Neural cell (in vitro differentiated cells): ENCODE measurements around the gene HIPK2.

Experiments used
- CTCF ChIP-seq: fragments of 450-650 bp; IDR thresholded peaks from 2 replicates; pipeline ENCODE4 v1.5.1; 2014; ENCODE audit warnings: antibody characterized with exemption, mild to moderate bottlenecking, moderate library complexity; ENCODE audit not compliant: poor library complexity, severe bottlenecking
- EP300 ChIP-seq: fragments of 450-650 bp; conservative IDR thresholded peaks from 2 replicates; pipeline ENCODE4 v1.6.1; 2014; ENCODE audit warnings: antibody characterized with exemption, mild to moderate bottlenecking, moderate library complexity; ENCODE audit not compliant: poor library complexity, severe bottlenecking
- EZH2 ChIP-seq: fragments of 200-600, 300-800 bp; shearing (Covaris generic), sonication (generic); IDR thresholded peaks from 2 replicates; pipeline ENCODE4 v1.6.1; 2014; ENCODE audit warnings: antibody characterized with exemption, low read length, borderline replicate concordance, mild to moderate bottlenecking; ENCODE audit not compliant: insufficient read depth, poor library complexity, severe bottlenecking
- MXI1 ChIP-seq: fragments of 450-650 bp; conservative IDR thresholded peaks from 2 replicates; pipeline ENCODE4 v1.6.1; 2014; ENCODE audit warnings: antibody characterized with exemption, mild to moderate bottlenecking; ENCODE audit not compliant: poor library complexity, severe bottlenecking
- RAD21 ChIP-seq: fragments of 450-650 bp; conservative IDR thresholded peaks from 2 replicates; pipeline ENCODE4 v1.6.1; 2014; ENCODE audit warnings: antibody characterized with exemption, mild to moderate bottlenecking, moderate library complexity
- REST ChIP-seq: IDR thresholded peaks from 2 replicates; pipeline ENCODE4 v1.6.1; 2012; ENCODE audit warnings: borderline replicate concordance
- SMC3 ChIP-seq: fragments of 450-650 bp; conservative IDR thresholded peaks from 2 replicates; pipeline ENCODE4 v1.6.1; 2014; ENCODE audit warnings: antibody characterized with exemption, mild to moderate bottlenecking, moderate library complexity; ENCODE audit not compliant: poor library complexity
- TAF1 ChIP-seq: IDR thresholded peaks from 2 replicates; pipeline ENCODE4 v1.6.1; 2012; ENCODE audit warnings: low read depth

- TF ChIP-seq CTCF, result no peak
- no peak for TF ChIP-seq EZH2
- no peak for TF ChIP-seq EP300
- TF ChIP-seq REST, result no peak
- no peak for TF ChIP-seq SMC3
- TF ChIP-seq MXI1, result no peak
- TF ChIP-seq RAD21, result no peak
- no peak for TF ChIP-seq TAF1
Observed at GRCh38 chr7:139702811-139703486, 74.8 kb downstream of the HIPK2 start.
